Keratinocyte (primary cell): ENCODE data around the gene KDM7A.

Experiments used
- EZH2 ChIP-seq: IDR thresholded peaks from one replicate; pipeline ENCODE4 v1.6.1; 2012; ENCODE audit warnings: inconsistent platforms, mild to moderate bottlenecking, low read length, moderate library complexity
- TF ChIP-seq, protein P1 (sequence below), 3 experiments: IDR thresholded peaks in 1 of 3; conservative IDR thresholded peaks in 1 of 3; optimal IDR thresholded peaks in 1 of 3; 2 replicates in 2 of 3; 3 replicates in 1 of 3; pipeline versions ENCODE3 to v1.5.1; 2011; ENCODE audit warnings: low read length in 3 of 3, mild to moderate bottlenecking in 3 of 3, moderate library complexity in 2 of 3, control low read depth in 1 of 3, inconsistent platforms in 1 of 3; ENCODE audit not compliant: insufficient read depth in 2 of 3; ENCODE audit errors: extremely low read depth in 1 of 3

GRCh38 chr7:140142031-140142430 lies 34.8 kb downstream of the KDM7A start:
- TF ChIP-seq, protein P1, sequence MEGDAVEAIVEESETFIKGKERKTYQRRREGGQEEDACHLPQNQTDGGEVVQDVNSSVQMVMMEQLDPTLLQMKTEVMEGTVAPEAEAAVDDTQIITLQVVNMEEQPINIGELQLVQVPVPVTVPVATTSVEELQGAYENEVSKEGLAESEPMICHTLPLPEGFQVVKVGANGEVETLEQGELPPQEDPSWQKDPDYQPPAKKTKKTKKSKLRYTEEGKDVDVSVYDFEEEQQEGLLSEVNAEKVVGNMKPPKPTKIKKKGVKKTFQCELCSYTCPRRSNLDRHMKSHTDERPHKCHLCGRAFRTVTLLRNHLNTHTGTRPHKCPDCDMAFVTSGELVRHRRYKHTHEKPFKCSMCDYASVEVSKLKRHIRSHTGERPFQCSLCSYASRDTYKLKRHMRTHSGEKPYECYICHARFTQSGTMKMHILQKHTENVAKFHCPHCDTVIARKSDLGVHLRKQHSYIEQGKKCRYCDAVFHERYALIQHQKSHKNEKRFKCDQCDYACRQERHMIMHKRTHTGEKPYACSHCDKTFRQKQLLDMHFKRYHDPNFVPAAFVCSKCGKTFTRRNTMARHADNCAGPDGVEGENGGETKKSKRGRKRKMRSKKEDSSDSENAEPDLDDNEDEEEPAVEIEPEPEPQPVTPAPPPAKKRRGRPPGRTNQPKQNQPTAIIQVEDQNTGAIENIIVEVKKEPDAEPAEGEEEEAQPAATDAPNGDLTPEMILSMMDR (optimal IDR thresholded peaks at IDR 0.05 in 1 of 3, IDR thresholded peaks at IDR 0.05 in 1 of 3, conservative IDR thresholded peaks at IDR 0.05 in 1 of 3; ENCODE audit: extremely low read depth in 1 of 3, insufficient read depth in 2 of 3, low read length in 3 of 3): no peak
- no peak for TF ChIP-seq EZH2
